GM21825 (cell line): ENCODE measurements around the gene CEP20.
"Not testable (repeated sequence)": the region's sequence is repeated elsewhere in the genome, so short reads cannot be mapped to it uniquely, and the experiment has no call there.

Experiments
- ATAC-seq: cut with Tn5 transposase; IDR thresholded peaks from one replicate; pipeline ENCODE4 v1.9.1; 2021; ENCODE audit warnings: mild to moderate bottlenecking, moderate library complexity; ENCODE audit not compliant: unreplicated experiment

CEP20 gene

GRCh38 chr16:15888072-15888976, at the start of gene CEP20:
TSS of gene CEP20 (minus strand) at chr16:15888603. CDS start at chr16:15888585, 18 bp downstream.
- peak; percentile 95 for ATAC-seq

- not testable (repeated sequence) for ATAC-seq
These were observed 48.4 kb upstream of the CEP20 start for GRCh38 chr16:15936809-15937208.

GRCh38 chr16:15934991-15935390, 46.6 kb upstream of the CEP20 start:
- no peak for ATAC-seq

- no peak for ATAC-seq
These were observed 45.4 kb upstream of the CEP20 start for GRCh38 chr16:15933781-15934180.

DNA sequence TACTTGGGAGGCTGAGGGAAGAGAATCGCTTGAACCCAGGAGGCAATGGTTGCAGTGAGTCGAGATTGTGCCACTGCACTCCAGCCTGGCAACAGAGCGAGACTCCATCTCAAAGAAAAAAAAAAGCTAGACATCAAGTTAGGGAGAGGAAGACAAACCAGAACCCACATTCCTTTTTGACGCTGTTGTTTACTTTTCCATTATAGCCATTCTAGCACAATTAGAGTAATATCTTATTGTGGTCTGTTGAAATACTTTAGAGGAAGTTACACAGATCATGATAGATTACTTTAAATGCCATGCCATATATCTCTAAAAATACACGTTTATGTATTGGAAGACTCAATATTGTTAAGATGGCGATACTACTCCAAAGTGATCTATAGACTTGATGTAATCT, 44.5 kb upstream of the CEP20 start:
- no peak for ATAC-seq

DNA sequence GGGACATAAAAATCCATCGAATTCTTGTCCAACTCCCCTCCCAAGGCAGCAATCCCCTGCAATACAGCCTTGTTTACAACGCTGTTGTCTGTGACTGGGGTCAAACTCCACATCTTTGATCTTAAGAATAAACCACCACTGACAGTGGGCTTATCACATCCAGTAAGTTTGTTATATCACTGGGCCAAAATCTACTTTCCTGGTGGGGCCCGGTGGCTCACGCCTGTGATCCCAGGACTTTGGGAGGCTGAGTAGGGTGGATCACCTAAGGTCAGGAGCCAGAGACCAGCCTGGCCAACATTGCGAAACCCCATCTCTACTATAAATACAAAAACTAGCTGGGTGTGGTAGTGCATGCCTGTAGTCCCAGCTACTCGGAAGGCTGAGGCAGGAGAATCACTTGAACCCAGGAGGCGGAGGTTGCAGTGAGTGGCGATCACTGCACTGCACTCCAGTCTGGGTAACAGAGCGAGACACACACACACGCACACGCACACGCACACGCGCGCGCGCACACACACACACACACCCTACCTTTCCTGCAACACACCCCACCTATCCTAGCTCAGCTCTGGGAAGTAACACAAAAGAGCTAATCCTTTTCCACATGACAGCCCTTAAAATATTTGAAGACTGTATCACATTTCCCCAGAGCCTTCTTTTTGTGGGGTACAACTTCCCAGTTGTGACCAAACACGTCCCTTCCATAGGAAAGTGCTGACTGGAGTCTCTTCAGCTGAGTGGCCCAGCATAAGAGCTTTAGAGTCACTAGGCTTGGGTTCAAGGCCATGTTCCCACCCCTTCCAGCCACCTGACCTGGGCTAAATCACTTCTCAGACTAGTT, 40.1 kb upstream of the CEP20 start:
- ATAC-seq = no peak

GRCh38 chr16:15925631-15926030, 37.2 kb upstream of the CEP20 start:
- no peak for ATAC-seq

GRCh38 chr16:15924996-15925395, 36.6 kb upstream of the CEP20 start:
- no peak for ATAC-seq

- ATAC-seq = no peak
These were observed 30.9 kb upstream of the CEP20 start for GRCh38 chr16:15919331-15919730.

GRCh38 chr16:15918314-15918713, 29.9 kb upstream of the CEP20 start:
- ATAC-seq = not testable (repeated sequence)

- no peak for ATAC-seq
These were observed 27.9 kb upstream of the CEP20 start for GRCh38 chr16:15916323-15916722.

GRCh38 chr16:15915555-15916081, 27.2 kb upstream of the CEP20 start:
- ATAC-seq = no peak

GRCh38 chr16:15913046-15913698, 24.8 kb upstream of the CEP20 start:
- ATAC-seq = no peak

DNA sequence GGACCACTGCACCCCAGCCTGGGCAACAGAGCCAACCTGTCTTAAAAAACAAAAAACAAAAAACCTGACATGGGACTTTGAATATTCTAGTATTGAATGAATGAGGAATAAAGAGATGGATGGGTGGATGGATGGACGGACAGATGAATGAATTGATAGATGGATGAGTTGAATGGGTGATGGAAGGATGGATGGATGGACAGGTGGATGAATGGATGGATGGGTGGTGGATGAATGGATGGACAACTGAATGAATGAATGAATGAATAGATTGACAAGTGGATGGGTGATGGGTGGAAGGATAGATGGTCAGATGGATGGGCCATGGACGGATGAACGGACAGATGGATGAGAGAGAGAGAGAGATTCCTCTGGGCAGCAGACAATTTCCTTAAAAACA, 22.8 kb upstream of the CEP20 start:
- no peak for ATAC-seq

DNA sequence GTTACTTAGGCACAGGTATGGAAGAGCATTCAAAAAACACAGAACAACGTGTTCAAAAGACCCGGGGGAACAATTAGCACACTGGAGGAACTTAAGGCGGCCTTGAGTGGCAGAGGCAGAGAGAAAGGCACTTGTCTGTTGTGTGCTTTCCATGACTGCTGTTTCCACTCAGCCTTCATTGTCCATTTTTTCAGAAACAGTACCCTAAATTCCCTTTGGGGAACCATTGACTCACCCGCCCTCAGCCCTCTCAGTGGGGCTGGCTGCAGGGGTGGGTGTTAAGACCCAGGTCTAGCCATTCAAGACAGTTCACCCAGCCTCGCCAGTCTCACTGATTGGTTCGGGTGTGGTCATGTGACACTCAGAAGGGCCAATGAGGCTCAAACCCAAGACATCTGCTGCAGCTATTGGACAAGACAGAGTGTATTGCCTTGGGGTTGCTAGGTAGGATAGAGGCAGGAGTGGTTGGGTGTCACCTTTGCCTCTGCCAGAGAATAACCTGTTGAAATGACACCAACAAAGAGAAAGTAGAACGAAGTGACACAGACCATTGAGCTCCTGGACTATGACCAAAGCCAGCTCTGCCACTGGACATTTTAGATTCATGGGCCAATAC, 19.6 kb upstream of the CEP20 start:
- peak; percentile 95 for ATAC-seq

DNA sequence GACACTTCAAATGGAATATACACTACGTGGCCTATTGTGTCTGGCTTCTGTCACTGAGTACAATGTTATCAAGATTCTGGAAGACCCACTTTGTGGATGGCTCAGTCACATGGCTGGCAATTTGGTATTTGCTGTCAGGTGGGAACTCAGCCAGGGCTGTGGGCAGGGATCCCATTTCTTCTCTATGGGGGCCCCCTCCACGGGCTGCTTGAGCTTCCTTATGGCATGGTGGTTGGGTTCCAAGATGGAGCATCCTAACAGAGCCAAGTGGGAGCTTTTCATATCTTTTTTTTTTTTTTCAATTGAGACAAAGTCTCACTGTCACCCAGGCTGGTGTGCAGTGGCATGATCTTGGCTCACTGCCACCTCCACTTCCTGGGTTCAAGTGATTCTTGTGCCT, 18.0 kb upstream of the CEP20 start:
- ATAC-seq = no peak

DNA sequence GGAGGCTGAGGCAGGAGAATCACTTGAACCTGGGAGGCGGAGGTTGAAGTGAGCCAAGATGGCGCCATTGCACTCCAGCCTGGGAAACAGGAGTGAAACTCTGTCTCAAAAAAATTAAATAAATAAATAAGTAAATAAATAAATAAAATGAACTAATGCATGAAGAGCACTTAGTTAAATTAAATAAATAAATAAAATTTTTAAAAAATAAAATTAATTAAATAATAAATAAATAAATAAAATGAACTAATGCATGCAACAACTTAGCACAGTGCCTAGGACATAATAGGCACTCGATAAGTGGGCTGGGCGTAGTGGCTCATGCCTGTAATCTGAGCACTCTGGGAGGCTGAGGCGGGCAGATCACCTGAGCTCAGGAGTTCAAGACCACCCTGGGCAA, 15.6 kb upstream of the CEP20 start:
- no peak for ATAC-seq

- ATAC-seq = no peak
These were observed 12.6 kb upstream of the CEP20 start for GRCh38 chr16:15900901-15901500.

DNA sequence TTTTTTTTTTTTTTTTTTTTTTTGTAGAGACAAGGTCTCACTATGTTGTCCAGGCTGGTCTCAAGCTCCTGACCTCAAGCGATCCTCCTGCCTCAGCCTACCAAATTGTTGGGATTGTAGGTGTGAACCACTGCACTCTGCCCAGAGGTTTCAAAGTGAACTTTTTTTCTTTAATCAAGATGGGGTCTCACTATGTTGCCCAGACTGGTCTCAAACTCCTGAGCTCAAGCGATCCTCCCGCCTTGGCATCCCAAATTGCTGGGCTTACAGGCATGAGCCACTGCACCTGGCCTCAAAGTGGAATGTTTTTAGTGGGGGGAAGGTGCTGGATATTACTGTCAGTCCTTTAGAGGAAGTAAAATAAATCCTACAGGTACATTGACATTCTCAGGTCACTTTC, 12.0 kb upstream of the CEP20 start:
- no peak for ATAC-seq

DNA sequence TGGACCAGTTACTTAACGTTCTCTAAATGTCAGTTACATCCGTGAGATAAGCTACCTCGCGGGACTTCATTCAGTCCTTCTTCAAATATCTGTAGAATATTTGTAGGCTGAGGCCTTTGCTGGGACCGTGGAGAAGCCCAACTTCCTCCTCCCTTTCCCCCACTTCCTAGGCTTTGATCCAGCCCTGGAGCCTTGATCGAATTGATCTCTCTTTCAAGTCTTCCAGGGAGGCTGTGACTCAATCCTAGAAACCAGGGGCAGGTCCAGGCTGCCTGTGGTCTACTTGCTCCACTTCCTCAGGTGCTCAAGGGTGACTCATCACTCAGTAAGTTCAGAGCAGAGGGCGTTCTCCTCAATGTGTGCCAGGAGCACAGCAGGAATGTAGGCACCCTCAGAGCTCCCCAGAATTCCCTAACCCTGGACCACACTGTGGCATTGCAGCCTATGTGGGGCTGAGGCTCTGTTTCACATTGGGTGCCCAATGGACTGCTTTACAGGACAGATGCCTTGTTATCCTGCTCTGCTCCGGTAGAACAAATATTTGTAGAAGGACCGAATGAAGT, 11.2 kb upstream of the CEP20 start:
- peak; percentile 67 for ATAC-seq
